ENCODE data around the gene ADAMTS12. TPM values are rescaled to one million over a fixed set of nuclear protein-coding genes. Genes with fewer than 3 reads are reported as not detected.

Gene ADAMTS12
- polyA plus RNA-seq, 1 donor (not counting 4 experiments of a cell fraction or from before 2014, with no cell fraction given) = 0.49 TPM

GRCh38 chr5:33563530-33563929, 328.3 kb downstream of the ADAMTS12 start:
- DNase-seq (ENCODE audit: low read depth, low spot score) = no peak
- dilution Hi-C loops (cut with MboI; ENCODE audit: extremely low pct_ligation_motif_present, low sequenced_read_pairs) = no loop called here
- no peak overlapping the region for H3K27ac ChIP-seq (ENCODE audit: control insufficient read depth, insufficient read depth, low read length)
- H3K4me1 ChIP-seq (ENCODE audit: control insufficient read depth, extremely low read depth, insufficient read depth, low read length) = no peaks in the 10 kb centered on the region
- H3K79me2 ChIP-seq (ENCODE audit: control insufficient read depth, insufficient read depth, low read length) = no peaks in the 10 kb centered on the region
- H2AFZ ChIP-seq (ENCODE audit: control insufficient read depth, low read length) = no peak overlapping the region
- no peak for FAIRE-seq
- no peaks in the 10 kb centered on the region for H3K27me3 ChIP-seq (ENCODE audit: control insufficient read depth, extremely low read depth, insufficient read depth, low read length)
- no peaks in the 10 kb centered on the region for H4K20me1 ChIP-seq (ENCODE audit: control insufficient read depth, extremely low read depth, insufficient read depth, low read length)
- H3K4me3 ChIP-seq (ENCODE audit: control insufficient read depth in 2 of 3, extremely low read depth in 1 of 3, insufficient read depth in 2 of 3, low read depth in 1 of 3, low read length in 3 of 3) = no peak overlapping the region
- H3K9ac ChIP-seq (ENCODE audit: control insufficient read depth, extremely low read depth, insufficient read depth, low read length) = no peak overlapping the region
- H3K9me3 ChIP-seq (ENCODE audit: control insufficient read depth, low read depth, low read length) = no peaks in the 10 kb centered on the region
- TF ChIP-seq EZH2 (IDR thresholded peaks at IDR 0.05; ENCODE audit: low read length) (no peak), CTCF (optimal IDR thresholded peaks at IDR 0.05 in 1 of 3, IDR thresholded peaks at IDR 0.05 in 1 of 3, conservative IDR thresholded peaks at IDR 0.05 in 1 of 3; ENCODE audit: extremely low read depth in 1 of 3, insufficient read depth in 2 of 3, low read length in 3 of 3) (no peak)
- H3K4me2 ChIP-seq (ENCODE audit: control insufficient read depth, extremely low read depth, insufficient read depth, low read depth, low read length) = no peak overlapping the region
- H3K9me1 ChIP-seq (ENCODE audit: control insufficient read depth, extremely low read depth, insufficient read depth, low read length) = no peaks in the 10 kb centered on the region
- no peaks in the 10 kb centered on the region for H3K36me3 ChIP-seq (ENCODE audit: control insufficient read depth in 2 of 2, extremely low read depth in 1 of 2, insufficient read depth in 2 of 2, low read length in 2 of 2)

GRCh38 chr5:33558489-33558888, 333.3 kb downstream of the ADAMTS12 start:
- no peaks in the 10 kb centered on the region for H3K36me3 ChIP-seq (ENCODE audit: control insufficient read depth in 2 of 2, extremely low read depth in 1 of 2, insufficient read depth in 2 of 2, low read length in 2 of 2)
- no peak overlapping the region for H3K9ac ChIP-seq (ENCODE audit: control insufficient read depth, extremely low read depth, insufficient read depth, low read length)
- no peaks in the 10 kb centered on the region for H4K20me1 ChIP-seq (ENCODE audit: control insufficient read depth, extremely low read depth, insufficient read depth, low read length)
- no peaks in the 10 kb centered on the region for H3K4me1 ChIP-seq (ENCODE audit: control insufficient read depth, extremely low read depth, insufficient read depth, low read length)
- H3K9me1 ChIP-seq (ENCODE audit: control insufficient read depth, extremely low read depth, insufficient read depth, low read length) = no peaks in the 10 kb centered on the region
- no peak overlapping the region for H3K4me3 ChIP-seq (ENCODE audit: control insufficient read depth in 2 of 3, extremely low read depth in 1 of 3, insufficient read depth in 2 of 3, low read depth in 1 of 3, low read length in 3 of 3)
- H3K79me2 ChIP-seq (ENCODE audit: control insufficient read depth, insufficient read depth, low read length) = no peaks in the 10 kb centered on the region
- FAIRE-seq (no peak), DNase-seq (ENCODE audit: low read depth, low spot score) (no peak)
- dilution Hi-C loops (cut with MboI; ENCODE audit: extremely low pct_ligation_motif_present, low sequenced_read_pairs) = no loop called here
- H3K27ac ChIP-seq (ENCODE audit: control insufficient read depth, insufficient read depth, low read length) = no peak overlapping the region
- no peaks in the 10 kb centered on the region for H3K27me3 ChIP-seq (ENCODE audit: control insufficient read depth, extremely low read depth, insufficient read depth, low read length)
- no peak overlapping the region for H3K4me2 ChIP-seq (ENCODE audit: control insufficient read depth, extremely low read depth, insufficient read depth, low read depth, low read length)
- no peak overlapping the region for H2AFZ ChIP-seq (ENCODE audit: control insufficient read depth, low read length)
- TF ChIP-seq EZH2 (IDR thresholded peaks at IDR 0.05; ENCODE audit: low read length) = no peak
- no peak for TF ChIP-seq CTCF (optimal IDR thresholded peaks at IDR 0.05 in 1 of 3, IDR thresholded peaks at IDR 0.05 in 1 of 3, conservative IDR thresholded peaks at IDR 0.05 in 1 of 3; ENCODE audit: extremely low read depth in 1 of 3, insufficient read depth in 2 of 3, low read length in 3 of 3)
- H3K9me3 ChIP-seq (ENCODE audit: control insufficient read depth, low read depth, low read length) = no peaks in the 10 kb centered on the region
